ENCODE results near the gene TSPEAR.

The TSPEAR gene

GRCh38 chr21:44658913-44659595 lies 52.3 kb downstream of the TSPEAR start:
- H3K4me3 ChIP-seq (replicated peaks; ENCODE audit: low read depth, low read length), result no peak overlapping the region
- no peak for TF ChIP-seq CTCF (IDR thresholded peaks at IDR 0.05; ENCODE audit: low read depth, low read length, missing control alignments)
- no peak for DNase-seq (ENCODE audit: extremely low read depth, low read depth)

GRCh38 chr21:44658541-44658910 lies 52.8 kb downstream of the TSPEAR start:
- TF ChIP-seq CTCF (IDR thresholded peaks at IDR 0.05; ENCODE audit: low read depth, low read length, missing control alignments), result no peak
- no peak for DNase-seq (ENCODE audit: extremely low read depth, low read depth)
- H3K4me3 ChIP-seq (replicated peaks; ENCODE audit: low read depth, low read length), result no peak overlapping the region

- no peak within 1 kb of the TSS for H3K4me3 ChIP-seq (replicated peaks; ENCODE audit: low read depth, low read length)
- TF ChIP-seq CTCF (IDR thresholded peaks at IDR 0.05; ENCODE audit: low read depth, low read length, missing control alignments), result no peak
- no peak for DNase-seq (ENCODE audit: extremely low read depth, low read depth)
These were observed 53.5 kb downstream of the TSPEAR start, which contains the start of gene KRTAP12-3 for GRCh38 chr21:44657635-44658540. Gene KRTAP12-3, plus strand, starts transcription at chr21:44657932. Its CDS starts 48 bp downstream, at chr21:44657980.

- no peak for DNase-seq (ENCODE audit: extremely low read depth, low read depth)
- H3K4me3 ChIP-seq (replicated peaks; ENCODE audit: low read depth, low read length), result no peak overlapping the region
- TF ChIP-seq CTCF (IDR thresholded peaks at IDR 0.05; ENCODE audit: low read depth, low read length, missing control alignments), result no peak
These were observed 54.5 kb downstream of the TSPEAR start for GRCh38 chr21:44656868-44657267.

GRCh38 chr21:44654576-44655175 lies 56.7 kb downstream of the TSPEAR start, which contains the start of gene KRTAP12-4:
Gene KRTAP12-4, minus strand, starts transcription at chr21:44654659. Its CDS starts 45 bp downstream, at chr21:44654614.
- TF ChIP-seq CTCF (IDR thresholded peaks at IDR 0.05; ENCODE audit: low read depth, low read length, missing control alignments), result no peak
- no peak within 1 kb of the TSS for H3K4me3 ChIP-seq (replicated peaks; ENCODE audit: low read depth, low read length)
- no peak for DNase-seq (ENCODE audit: extremely low read depth, low read depth)

GRCh38 chr21:44653656-44654575 lies 57.5 kb downstream of the TSPEAR start:
- no peak for TF ChIP-seq CTCF (IDR thresholded peaks at IDR 0.05; ENCODE audit: low read depth, low read length, missing control alignments)
- no peak overlapping the region for H3K4me3 ChIP-seq (replicated peaks; ENCODE audit: low read depth, low read length)
- no peak for DNase-seq (ENCODE audit: extremely low read depth, low read depth)
